Measurements from ENCODE around the gene ATF7IP2.

ATF7IP2 gene

GRCh38 chr16:10520869-10521578, 135.2 kb downstream of the ATF7IP2 start:
- in situ Hi-C loops (cut with MboI; ENCODE audit: low pct_unique_long_range_greater_than_20kb, low sequenced_read_pairs, unreplicated experiment), result loop anchor here (10.0 kb wide), 1 partner anchor 394 kb away; no protein-coding TSS in a partner anchor
- TF ChIP-seq CTCF (IDR thresholded peaks at IDR 0.05; ENCODE audit: extremely low read depth, insufficient read depth, missing control alignments), result no peak

GRCh38 chr16:10521681-10522274, 135.9 kb downstream of the ATF7IP2 start:
- TF ChIP-seq CTCF (IDR thresholded peaks at IDR 0.05; ENCODE audit: extremely low read depth, insufficient read depth, missing control alignments), result peak; percentile 65
- peak; percentile 72 for DNase-seq (ENCODE audit: low spot score)
- in situ Hi-C loops (cut with MboI; ENCODE audit: low pct_unique_long_range_greater_than_20kb, low sequenced_read_pairs, unreplicated experiment), result loop anchor here (10.0 kb wide), 1 partner anchor 393 kb away; no protein-coding TSS in a partner anchor

More at GRCh38 chr16:10520869-10521578, 135.2 kb downstream of the ATF7IP2 start:
- no peak for DNase-seq (ENCODE audit: low spot score)

GRCh38 chr16:10522966-10523365, 137.1 kb downstream of the ATF7IP2 start:
- TF ChIP-seq CTCF (IDR thresholded peaks at IDR 0.05; ENCODE audit: extremely low read depth, insufficient read depth, missing control alignments), result no peak
- in situ Hi-C loops (cut with MboI; ENCODE audit: low pct_unique_long_range_greater_than_20kb, low sequenced_read_pairs, unreplicated experiment), result loop anchor here (10.0 kb wide), 1 partner anchor 392 kb away; no protein-coding TSS in a partner anchor
- DNase-seq (ENCODE audit: low spot score), result no peak

GRCh38 chr16:10525214-10525825, 139.5 kb downstream of the ATF7IP2 start:
- TF ChIP-seq CTCF (IDR thresholded peaks at IDR 0.05; ENCODE audit: extremely low read depth, insufficient read depth, missing control alignments), result no peak
- in situ Hi-C loops (cut with MboI; ENCODE audit: low pct_unique_long_range_greater_than_20kb, low sequenced_read_pairs, unreplicated experiment), result loop anchor here (10.0 kb wide), 1 partner anchor 389 kb away; no protein-coding TSS in a partner anchor

GRCh38 chr16:10526962-10527361, 141.1 kb downstream of the ATF7IP2 start:
- no peak for TF ChIP-seq CTCF (IDR thresholded peaks at IDR 0.05; ENCODE audit: extremely low read depth, insufficient read depth, missing control alignments)
- in situ Hi-C loops (cut with MboI; ENCODE audit: low pct_unique_long_range_greater_than_20kb, low sequenced_read_pairs, unreplicated experiment), result loop anchor here (10.0 kb wide), 1 partner anchor 388 kb away; no protein-coding TSS in a partner anchor
- no peak for DNase-seq (ENCODE audit: low spot score)

More at GRCh38 chr16:10525214-10525825, 139.5 kb downstream of the ATF7IP2 start:
- DNase-seq (ENCODE audit: low spot score), result no peak

GRCh38 chr16:10528635-10529034, 142.8 kb downstream of the ATF7IP2 start:
- TF ChIP-seq CTCF (IDR thresholded peaks at IDR 0.05; ENCODE audit: extremely low read depth, insufficient read depth, missing control alignments), result no peak
- no peak for DNase-seq (ENCODE audit: low spot score)
- in situ Hi-C loops (cut with MboI; ENCODE audit: low pct_unique_long_range_greater_than_20kb, low sequenced_read_pairs, unreplicated experiment), result loop anchor here (10.0 kb wide), 1 partner anchor 386 kb away; no protein-coding TSS in a partner anchor

Data from GM13977 (cell line).